ENCODE measurements around the gene ASXL1.

- no peak for TF ChIP-seq CTCF (IDR thresholded peaks at IDR 0.05 in 2 of 3, conservative IDR thresholded peaks at IDR 0.05 in 1 of 3; ENCODE audit: borderline replicate concordance in 1 of 3, insufficient read depth in 1 of 3, low read depth in 2 of 3, low read length in 2 of 3)
- no peak for TF ChIP-seq POLR2AphosphoS5 (IDR thresholded peaks at IDR 0.05; ENCODE audit: low read depth, low read length)
- no peak for TF ChIP-seq CEBPB (IDR thresholded peaks at IDR 0.05; ENCODE audit: low read depth)
- no peak for TF ChIP-seq RAD21 (IDR thresholded peaks at IDR 0.05; ENCODE audit: low read depth)
- TF ChIP-seq EZH2 (IDR thresholded peaks at IDR 0.05): no peak
- TF ChIP-seq POLR2A (IDR thresholded peaks at IDR 0.05; ENCODE audit: borderline replicate concordance, extremely low read depth, insufficient read depth, insufficient read length): no peak
- TF ChIP-seq REST (IDR thresholded peaks at IDR 0.05; ENCODE audit: low read depth): no peak
- TF ChIP-seq SP1 (IDR thresholded peaks at IDR 0.05; ENCODE audit: low read depth): no peak
- TF ChIP-seq ZFX (IDR thresholded peaks at IDR 0.05): no peak
- TF ChIP-seq ZBTB33 (IDR thresholded peaks at IDR 0.05; ENCODE audit: extremely low read depth, insufficient replicate concordance, low read length): no peak
- TF ChIP-seq YY1 (IDR thresholded peaks at IDR 0.05; ENCODE audit: extremely low read depth, insufficient replicate concordance, low read depth, low read length): no peak
- TF ChIP-seq FOSL1 (IDR thresholded peaks at IDR 0.05; ENCODE audit: low read depth): no peak
- TF ChIP-seq ELF1 (IDR thresholded peaks at IDR 0.05; ENCODE audit: borderline replicate concordance, low read depth): no peak
- TF ChIP-seq ZNF274 (IDR thresholded peaks at IDR 0.05; ENCODE audit: low read depth, low read length): no peak
Observed at GRCh38 chr20:32455901-32456701, 98.0 kb downstream of the ASXL1 start.
